HG03095 (cell line): ENCODE results near the gene EIF4A2.
"Not testable (repeated sequence)": the region's sequence is repeated elsewhere in the genome, so short reads cannot be mapped to it uniquely, and the experiment has no call there.

Experiments
- ATAC-seq: cut with Tn5 transposase; IDR thresholded peaks from one replicate; pipeline ENCODE4 v1.9.1; 2021; ENCODE audit warnings: moderate library complexity; ENCODE audit not compliant: unreplicated experiment

EIF4A2 gene

DNA sequence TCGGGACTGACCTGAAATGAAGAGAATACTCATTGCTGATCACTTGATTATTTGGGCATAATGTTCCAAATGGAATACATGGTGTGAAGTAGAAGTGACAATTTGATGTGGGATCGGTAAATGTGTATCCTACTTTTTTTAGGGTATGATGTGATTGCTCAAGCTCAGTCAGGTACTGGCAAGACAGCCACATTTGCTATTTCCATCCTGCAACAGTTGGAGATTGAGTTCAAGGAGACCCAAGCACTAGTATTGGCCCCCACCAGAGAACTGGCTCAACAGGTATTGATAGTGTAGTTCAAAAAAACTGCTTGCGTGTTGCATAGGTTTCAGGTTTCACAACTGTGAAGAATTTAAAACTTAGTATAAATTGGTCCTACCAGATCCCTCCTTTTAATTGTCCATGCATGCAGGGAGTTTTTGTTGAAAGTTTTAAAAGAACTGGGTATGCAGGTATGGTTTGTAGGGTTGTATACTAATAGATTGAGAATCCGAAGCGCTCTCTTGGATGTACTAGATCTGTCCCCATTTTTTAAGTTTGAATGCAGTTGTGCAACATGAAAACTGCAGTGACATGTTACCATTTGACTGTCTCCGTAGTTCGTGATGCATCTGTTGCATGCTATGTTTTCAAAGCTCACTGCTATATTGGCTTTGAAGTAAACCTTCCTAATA lies 1.6 kb downstream of the EIF4A2 start:
- no peak for ATAC-seq

DNA sequence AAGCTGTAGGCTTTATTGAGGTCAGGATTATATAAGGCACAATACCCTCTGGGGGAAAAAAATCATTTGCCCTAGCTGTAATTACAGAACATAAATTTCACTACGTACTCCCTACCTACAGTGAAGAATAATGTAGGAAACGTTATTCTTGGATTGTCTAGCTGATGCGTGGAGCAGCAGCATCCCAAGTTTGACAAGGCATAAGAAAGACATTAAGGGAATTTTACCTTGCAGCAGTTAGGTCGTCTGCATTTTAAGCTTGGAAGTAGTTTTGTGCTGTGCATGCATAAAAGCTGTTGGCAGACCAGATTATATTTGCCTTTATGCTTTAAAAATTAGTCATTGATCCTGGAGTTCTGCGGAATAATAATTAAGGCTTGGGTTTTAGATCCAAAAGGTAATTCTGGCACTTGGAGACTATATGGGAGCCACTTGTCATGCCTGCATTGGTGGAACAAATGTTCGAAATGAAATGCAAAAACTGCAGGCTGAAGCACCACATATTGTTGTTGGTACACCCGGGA lies 2.2 kb downstream of the EIF4A2 start:
- no peak for ATAC-seq

DNA sequence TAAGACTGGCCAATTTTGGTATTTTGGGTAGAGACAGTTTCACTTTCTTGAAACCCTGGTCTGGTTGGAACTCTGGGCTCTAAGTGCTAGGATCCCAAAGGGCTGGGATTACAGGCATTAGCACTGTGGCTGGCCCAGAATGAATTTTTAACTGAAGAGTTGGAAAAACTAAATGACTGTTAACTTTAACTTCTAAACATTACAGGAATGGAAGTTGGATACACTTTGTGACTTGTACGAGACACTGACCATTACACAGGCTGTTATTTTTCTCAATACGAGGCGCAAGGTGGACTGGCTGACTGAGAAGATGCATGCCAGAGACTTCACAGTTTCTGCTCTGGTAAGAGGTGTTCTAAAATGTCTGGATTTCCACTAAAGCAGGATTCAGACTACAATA lies 3.5 kb downstream of the EIF4A2 start:
- no peak for ATAC-seq

DNA sequence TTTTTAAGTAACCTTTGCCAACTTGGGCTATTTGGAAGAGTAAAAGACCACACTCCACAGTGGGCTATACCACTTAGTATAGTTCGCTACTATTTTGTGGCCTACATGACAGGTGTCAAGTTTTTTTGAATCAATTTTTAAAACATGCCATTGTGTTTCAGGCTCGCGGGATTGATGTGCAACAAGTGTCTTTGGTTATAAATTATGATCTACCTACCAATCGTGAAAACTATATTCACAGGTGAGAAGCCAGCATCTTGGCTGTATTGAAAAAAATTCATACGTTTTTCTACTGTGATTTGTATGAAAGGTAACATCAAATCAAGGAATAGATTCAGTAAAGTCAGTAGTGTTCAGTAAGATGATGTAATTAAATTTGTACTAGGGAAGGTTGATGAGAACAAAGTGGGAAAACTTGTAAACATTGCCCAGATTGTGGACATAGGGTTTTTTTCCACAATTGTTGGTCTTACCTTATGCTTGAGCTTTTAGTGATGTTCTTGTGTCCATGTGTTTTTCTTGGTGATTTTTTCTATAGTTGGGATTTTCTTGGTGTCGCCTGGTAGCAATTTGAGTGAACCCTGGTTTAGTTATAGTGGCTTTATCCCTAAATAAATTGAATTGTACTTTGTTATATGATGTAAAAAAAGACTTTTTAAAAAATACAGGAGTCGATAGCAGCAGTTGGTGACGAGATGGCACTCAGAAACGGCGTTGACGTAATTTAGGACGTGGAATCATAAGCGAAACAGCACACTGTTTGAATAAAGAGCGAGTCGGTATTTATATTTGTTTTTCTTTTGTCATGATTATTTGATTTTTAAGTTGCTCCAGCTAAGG lies 4.5 kb downstream of the EIF4A2 start:
- no peak for ATAC-seq

DNA sequence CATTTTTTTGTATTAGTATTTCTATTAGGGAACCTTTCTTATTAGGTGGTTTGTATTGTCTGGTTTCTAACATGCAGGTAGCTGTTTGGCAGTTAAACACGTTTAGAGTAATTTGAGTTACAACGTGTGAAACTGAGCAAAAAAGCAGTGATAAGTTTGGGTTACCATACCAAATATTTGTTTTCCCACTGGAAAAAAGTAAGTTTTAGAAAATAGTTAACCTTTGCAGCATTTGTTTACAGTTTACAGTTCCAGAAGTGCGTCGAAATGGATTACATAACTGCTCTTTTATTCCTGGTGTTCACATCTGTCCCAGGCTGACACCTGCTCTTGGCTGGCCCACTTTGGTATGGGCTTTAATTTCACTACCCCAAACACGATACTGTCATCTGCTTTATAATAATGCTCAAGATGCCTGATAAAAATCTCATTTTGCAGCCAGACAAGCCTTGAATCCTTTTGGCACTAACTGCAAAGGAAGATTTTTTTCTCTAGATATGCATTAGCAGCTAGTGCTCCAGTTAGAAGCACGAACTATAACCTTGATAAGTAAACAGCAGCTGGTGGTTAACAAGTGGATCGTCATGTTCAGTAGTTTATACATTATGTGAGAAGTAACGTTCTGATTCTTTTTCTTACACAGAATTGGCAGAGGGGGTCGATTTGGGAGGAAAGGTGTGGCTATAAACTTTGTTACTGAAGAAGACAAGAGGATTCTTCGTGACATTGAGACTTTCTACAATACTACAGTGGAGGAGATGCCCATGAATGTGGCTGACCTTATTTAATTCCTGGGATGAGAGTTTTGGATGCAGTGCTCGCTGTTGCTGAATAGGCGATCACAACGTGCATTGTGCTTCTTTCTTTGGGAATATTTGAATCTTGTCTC lies 5.3 kb downstream of the EIF4A2 start:
- ATAC-seq: no peak

DNA sequence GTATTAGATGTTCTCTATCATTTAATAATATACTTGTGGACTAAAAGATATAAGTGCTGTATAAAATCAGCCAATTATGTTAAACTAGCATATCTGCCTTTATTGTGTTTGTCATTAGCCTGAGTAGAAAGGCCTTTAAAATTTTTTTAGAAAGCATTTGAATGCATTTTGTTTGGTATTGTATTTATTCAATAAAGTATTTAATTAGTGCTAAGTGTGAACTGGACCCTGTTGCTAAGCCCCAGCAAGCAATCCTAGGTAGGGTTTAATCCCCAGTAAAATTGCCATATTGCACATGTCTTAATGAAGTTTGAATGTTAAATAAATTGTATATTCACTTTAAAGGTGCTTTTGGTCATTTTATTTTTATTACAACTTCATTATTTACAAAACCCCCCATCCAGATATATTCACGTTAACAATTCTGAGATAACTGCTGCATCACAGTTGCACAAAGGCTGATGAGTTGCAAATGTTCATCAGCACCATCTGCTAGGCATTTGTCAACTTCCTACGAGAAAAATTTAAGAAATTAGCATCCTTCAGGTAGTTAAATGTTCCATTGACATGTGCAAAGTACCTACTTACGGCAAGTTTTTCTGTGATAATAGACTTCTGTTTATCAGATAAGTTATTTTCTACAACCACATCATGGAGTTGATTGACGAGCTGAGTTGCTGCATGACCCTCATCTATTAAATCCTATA lies 6.3 kb downstream of the EIF4A2 start:
- ATAC-seq: no peak

DNA sequence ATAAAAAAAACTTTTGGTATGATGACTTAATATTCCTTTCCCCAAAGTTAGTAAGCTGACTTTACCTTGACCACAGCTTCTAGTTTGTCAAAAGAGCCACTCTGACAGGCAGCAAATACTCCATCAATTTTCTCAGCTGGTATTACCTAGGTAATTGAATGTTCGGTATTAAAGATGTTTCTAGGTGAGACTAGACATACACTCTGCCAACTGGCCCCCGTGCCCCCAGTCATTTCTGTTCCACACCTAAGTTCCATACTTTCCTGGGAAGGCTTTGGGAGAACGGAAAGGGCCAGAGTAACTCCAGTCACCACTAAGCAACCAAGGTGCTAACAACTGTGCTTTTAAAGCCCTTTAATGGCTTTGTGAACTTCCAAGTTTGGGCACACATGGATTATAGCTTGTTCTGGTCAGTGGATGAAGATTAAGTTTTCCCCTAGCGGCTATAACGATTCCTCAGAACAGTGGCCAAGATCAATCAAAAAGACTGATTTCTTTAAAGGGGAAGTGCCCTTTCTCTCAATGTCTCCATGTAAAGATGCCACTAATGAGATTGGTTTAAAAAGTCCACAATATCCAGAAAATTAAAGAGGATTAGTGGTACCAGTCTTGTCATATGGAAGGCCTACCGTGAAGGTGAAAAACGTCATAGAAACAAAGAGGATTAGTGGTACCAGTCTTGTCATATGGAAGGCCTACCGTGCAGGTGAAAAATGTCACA lies 7.0 kb downstream of the EIF4A2 start:
- no peak for ATAC-seq

DNA sequence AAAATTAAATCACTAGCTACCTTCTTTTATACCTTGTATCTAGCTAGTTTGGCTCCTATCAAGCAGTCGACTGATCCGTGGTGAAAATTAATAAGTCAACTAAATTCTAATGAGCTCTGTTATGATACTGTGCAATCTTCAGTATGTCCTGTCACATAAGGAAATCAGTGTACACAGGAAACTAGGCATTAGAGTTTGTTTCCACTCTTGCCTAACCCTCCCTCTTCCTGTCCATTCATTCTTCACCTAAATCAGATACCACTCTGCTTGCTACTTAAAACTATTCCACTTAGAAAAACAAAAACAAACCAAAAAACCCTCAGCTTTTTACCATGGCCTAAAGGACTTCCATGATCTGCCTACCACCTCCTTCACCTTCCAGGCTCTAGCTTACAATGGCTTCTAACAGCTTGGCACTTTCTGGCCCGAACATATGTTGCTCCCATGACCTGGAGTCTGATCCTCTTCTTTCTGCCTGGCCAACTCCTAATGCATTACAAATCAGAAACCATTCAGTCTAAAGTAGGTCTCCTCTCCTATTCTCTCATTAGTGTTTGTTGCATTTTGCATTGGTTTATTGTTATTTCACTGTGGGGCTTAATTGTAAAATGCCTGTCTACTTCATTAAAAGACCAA lies 15.0 kb downstream of the EIF4A2 start:
- no peak for ATAC-seq

DNA sequence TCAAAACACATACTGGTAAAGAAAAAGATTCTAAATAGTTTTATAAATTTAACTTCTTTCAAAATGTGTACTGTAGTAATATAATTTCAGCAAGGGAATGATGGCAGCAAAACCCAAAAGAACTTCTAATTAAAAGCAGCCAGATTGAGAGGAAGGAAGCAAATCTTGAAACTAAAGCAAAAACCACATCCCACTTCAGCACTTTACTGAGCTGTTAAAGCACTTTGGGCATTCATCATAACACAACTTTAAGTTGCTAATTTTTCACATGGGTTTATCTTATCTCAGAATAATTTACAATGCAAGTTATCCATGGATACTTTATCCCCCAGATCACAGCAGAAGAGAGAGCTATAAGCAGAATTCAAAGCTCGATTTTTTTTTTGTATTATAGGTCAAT lies 16.9 kb downstream of the EIF4A2 start:
- no peak for ATAC-seq

DNA sequence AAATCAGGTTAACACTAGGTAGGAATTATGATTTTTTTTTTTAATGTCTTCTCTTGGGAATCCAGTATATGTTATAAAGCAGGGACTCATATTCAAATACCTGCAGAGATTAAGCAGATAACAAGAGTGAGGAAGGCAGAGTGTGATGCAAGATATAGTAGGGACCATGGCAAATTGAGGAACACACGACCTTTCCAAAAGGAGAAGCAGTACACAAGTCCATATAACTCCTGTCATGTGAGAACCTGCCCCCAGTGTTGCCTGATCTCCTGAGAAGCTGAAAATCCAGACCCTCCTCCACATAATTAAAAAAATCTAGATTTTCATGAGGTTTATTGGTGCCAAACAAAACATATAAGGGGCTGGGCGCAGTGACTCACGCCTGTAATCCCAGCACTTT lies 19.3 kb downstream of the EIF4A2 start:
- ATAC-seq: no peak

DNA sequence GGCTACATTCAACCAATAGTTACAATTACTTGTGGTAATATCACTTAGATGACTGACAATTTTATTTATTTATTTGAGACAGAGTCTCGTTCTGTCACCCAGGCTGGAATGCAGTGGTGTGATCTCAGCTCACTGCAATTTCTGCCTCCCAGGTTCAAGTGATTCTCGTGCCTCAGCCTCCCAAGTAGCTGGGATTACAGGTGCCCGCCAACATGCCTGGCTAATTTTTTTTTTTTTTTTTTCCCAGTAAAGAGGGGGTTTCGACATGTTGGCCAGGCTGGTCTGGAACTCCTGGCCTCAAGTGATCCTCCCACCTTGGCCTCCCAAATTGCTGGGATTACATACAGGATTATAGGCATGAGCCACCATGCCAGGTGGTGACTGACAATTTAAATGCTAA lies 20.1 kb downstream of the EIF4A2 start:
- not testable (repeated sequence) for ATAC-seq

DNA sequence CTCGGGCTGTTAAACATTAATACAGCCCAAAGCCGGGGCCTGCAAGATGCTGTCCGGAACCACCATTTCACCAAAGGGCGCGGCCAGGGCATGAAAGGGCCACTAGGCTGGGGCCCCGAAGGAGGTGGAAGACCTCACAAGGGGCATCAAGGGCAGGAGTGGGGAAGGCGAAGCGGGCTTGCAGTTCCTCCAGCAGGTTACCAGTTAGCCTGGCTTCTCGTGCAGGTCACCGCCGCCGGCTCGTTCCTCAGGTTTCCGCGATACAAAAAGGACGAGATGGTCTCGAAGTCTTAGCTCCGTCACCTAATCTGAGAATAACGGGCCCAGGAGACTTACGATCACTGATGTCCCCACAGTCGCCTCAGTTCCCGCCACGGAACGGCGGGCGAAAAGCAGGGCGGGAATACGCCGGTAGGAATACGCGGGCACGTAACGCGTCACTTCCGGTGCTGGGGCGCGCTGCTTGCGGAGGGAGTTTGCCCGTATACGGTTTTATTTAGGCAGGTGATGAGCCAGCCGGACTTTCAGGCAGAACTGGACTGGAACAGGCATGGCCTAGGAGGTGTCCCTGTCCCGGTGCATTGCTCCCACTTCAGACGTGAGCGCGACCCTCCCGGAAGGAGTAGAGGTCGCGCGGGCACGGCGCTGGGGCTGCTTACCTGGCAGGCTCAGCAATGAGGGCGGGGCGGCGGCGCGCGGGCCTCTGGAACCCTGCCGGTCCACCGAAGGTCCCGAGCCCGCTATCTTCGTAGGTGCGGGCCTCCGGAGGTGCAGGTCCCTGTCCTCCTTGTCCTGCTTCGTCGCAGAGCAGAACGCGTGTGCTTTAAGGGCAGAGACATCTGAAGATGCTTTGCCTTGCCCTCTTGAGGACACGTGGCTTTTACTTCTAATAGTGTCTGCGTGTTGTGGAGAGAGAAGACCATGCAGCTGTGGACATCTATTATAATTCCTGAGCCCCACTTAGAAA lies 23.0 kb downstream of the EIF4A2 start, which contains the start of gene RFC4:
Gene RFC4, minus strand, starts transcription at position 394 of the 967 bp plus-strand sequence. CDS start 1,769 bp downstream, outside the sequence.
- peak; percentile 97 for ATAC-seq

DNA sequence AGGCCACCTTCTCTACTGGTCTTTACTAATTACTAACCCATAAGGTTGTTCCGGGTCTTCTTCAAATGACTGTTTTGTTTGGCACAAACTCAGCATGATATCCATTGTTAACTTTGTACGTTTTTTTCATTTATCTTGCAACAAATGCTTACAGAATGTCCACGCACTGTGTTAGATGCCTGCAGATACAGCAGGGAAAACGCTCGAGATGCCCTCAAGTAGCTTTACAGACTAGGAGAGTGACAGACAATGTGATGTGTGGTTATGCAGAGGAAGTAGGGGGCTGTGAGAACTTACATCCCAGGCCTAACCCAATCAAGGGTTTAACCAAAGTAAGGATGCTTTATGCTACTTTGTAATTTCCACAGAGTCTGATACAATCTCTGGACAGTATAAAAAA lies 23.9 kb downstream of the EIF4A2 start:
- ATAC-seq: no peak

DNA sequence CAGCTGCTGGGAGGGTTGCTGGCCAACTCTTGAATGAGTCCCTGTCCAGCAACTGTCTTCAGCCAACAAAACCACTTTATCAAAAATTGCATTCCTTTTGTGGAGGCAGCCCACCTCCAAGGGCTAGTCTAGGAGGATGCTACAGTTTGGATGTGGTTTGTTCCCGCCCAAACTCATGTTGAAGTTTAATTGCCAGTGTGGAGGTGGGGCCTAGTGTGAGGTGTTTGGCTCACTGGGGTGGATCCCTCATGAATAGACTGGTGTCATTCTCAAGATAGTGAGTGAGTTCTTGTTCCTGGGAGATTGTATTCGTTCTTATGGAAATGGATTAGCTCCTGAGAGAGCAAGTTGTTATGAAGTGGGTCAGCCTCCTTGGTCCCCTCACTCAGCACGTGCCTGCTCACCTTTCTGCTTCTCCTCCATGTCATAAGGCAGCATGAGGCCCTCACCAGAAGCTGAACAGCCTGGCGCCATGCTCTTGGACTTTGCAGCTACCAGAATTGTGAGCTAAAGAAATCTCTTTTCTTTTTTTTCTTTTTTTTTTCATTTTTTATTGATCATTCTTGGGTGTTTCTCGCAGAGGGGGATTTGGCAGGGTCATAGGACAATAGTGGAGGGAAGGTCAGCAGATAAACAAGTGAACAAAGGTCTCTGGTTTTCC lies 27.1 kb downstream of the EIF4A2 start:
- no peak for ATAC-seq

DNA sequence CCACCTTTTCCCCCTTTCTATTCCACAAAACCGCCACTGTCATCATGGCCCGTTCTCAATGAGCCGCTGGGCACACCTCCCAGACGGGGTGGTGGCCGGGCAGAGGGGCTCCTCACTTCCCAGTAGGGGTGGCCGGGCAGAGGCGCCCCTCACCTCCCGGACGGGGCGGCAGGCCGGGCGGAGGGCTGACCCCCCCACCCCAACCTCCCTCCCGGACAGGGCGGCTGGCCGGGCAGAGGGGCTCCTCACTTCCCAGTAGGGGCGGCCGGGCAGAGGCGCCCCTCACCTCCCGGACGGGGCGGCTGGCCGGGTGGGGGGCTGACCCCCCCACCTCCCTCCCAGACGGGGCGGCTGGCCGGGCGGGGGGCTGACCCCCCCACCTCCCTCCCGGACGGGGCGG lies 27.9 kb downstream of the EIF4A2 start:
- not testable (repeated sequence) for ATAC-seq

DNA sequence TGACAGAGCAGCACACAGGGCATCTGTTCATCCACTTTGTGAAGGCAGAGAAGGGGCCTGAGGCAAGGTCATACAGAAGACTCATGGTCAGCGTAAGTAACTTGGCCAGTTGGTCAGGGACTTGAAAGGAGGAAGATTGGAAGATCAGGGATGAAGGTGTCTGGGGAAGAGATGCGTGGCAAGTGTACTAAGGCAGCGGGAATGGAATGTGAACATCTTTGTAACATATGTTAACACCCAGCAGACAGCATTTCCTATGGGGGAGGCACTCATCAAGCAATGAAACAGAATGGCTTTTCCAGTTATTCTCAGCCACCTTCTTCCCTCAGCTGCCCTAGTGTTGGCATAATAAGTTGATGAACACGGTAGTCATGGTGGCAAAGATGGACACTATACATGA lies 30.7 kb downstream of the EIF4A2 start:
- ATAC-seq: no peak

DNA sequence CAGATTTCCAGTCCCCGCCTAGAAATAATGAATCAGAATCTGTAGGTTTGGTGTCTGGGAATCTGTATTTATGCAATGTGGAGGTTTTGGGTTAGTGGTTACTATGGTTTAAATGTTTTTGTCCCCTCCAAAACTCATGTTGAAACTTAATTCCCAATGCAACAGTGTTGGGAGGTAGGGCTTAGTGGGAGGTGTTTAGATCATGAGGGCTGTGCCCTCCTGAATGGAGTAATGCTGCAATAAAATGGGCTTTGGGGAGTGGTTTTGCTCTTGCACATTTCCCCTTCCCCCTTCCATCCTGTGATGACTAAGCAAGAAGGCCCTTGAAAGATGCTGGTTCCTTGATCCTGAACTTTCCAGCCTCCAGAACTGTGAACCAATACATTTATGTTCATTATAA lies 32.1 kb downstream of the EIF4A2 start:
- ATAC-seq: no peak

DNA sequence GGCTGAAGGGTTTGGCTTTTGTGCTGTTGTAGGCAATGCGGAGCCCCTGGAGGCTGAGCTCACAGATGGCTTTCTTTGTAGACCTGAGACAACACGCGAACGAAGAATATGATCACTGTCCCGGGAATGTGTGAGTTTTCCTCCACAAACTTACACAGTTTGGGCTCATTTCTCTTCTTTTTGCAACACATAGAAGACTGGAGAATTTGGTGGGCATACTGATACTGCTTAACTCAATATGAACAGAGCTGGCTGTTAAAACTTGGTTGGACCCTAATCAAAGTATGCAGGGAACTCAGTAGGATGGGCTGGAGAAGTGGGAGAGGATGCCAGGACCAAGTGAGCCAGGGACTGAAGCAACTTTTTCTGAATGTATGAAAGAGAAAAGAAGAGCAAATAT lies 35.1 kb downstream of the EIF4A2 start:
- ATAC-seq: no peak
